Tongue (tissue), 2 donors: ENCODE measurements around the gene AMTN. TPM values are rescaled to one million over a fixed set of nuclear protein-coding genes. Genes with fewer than 3 reads are reported as not detected.
"Not testable (repeated sequence)": the region's sequence is repeated elsewhere in the genome, so short reads cannot be mapped to it uniquely, and the experiment has no call there.

ENCODE experiments used
- DNase-seq: peaks from one replicate; pipeline ENCODE4 v3.0.0-alpha.2; 2015
- total RNA-seq: library from RNA; depleted of rRNA; stranded (reverse); fragments of >200 nt; gene quantifications from one replicate; pipeline ENCODE4 v1.2.3, GENCODE V29; 2014

Gene AMTN, protein sequence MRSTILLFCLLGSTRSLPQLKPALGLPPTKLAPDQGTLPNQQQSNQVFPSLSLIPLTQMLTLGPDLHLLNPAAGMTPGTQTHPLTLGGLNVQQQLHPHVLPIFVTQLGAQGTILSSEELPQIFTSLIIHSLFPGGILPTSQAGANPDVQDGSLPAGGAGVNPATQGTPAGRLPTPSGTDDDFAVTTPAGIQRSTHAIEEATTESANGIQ
- not detected for total RNA-seq

DNA sequence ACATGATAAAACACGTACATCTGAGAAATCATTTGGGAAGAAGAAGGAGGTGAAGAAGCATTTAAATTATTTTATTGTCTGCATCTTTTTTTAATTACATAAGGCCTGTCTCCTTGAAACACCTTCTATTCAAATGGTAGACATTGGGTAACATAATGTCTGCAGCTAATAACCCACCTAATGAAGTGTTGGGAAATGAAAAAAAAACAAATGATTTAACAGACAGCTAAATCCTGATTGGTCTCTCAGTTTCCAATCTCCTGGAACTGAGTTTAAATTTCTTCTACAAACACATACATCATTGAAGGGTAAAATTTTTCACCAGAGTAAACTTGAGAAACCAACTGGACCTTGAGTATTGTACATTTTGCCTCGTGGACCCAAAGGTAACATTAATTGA is at the start of gene AMTN:
TSS of gene AMTN (plus strand) at position 301 of the 400 bp plus-strand sequence. CDS start 209 bp downstream, outside the sequence.
- no peak for DNase-seq

DNA sequence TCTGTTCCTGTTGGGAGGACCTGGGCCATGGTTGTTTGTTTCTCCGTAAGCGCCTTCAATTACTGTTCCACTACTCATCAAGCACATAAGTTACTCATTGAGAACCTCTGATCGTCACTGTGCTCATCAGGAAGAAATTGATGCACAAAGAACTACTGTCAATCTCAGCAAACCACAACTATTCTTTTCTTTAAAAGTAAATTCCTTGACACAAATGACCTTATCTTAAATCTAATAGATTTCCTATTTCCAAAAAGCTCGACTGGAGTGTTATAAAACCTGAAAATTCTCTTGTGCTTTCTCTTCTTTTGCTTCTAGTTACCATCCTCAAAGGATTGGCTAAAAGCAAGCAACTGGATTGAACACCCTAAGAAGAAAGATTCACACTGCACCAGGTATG is 46.5 kb upstream of the AMTN start, which contains the start of gene MUC7:
TSS of gene MUC7 (plus strand) at position 301 of the 400 bp plus-strand sequence. CDS start 1,825 bp downstream, outside the sequence.
- DNase-seq = no peak

DNA sequence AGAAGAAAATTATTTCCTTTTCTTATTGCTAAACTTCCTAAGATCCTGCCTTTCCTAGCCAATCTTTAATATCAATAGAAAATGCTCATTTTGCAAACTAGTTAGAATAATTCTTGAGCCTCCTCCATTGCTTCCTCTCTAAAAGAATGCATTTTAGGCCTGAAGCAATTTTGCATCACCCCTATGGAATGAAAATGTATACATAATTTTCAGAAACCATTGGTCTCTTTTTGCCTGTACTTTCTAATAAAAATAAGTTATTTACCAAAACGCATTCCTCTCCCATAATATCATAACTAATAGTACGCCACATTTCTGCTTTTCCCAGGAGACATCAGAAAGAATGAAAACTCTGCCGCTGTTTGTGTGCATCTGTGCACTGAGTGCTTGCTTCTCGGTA is 44.7 kb upstream of the AMTN start:
- no peak for DNase-seq

DNA sequence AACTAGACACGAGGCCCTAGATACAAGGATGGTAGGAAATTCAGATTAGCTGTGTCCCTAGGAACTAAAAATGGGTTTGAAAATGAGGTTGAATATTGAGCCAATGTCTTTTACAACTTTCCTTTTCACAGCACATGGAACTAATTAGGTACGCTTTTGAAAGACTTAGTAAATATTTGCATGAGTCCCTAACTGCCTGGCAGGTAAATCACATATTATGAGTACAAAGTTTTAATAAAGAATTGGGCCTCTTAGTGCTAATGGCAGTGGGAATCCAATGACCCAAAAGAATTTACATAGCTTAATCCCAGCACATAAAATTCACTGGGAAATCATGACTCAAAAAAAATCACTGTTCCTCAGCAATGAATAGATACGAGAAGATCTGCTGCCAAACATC is 29.6 kb upstream of the AMTN start:
- DNase-seq = no peak

DNA sequence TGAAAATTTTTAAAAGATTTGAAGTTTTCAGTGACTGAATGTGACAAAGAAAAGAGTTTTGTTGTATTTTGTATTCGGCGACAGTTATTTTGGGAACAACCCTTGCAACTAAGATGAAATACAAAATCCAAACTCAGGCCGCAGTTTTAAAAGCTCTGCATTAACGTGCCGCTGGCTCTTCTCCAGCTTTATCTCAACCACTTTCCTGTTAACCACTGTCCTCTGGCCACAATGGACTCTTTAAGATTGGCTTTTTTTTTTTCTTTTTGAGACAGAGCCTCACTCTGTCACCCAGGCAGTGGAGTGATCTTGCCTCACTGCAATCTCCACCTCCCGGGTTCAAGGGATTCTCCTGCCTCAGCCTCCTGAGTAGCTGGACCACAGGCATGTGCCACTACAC is 22.1 kb upstream of the AMTN start:
- peak; percentile 2 for DNase-seq

DNA sequence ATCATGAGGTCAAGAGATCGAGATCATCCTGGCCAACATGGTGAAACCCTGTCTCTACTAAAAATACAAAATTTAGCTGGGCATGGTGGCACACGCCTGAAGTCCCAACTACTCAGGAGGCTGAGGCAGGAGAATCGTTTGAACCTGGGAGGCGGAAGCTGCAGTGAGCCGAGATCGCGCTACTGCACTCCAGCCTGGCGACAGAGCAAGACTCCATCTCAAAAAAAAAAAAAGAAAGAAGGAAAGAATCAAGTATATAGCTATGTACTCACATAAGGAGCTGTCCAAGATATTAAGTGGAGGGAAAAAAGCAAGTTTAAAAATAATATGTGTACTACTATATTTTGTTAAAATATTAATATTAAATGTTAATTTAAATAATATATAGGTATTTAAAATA is 16.5 kb upstream of the AMTN start:
- not testable (repeated sequence) for DNase-seq

DNA sequence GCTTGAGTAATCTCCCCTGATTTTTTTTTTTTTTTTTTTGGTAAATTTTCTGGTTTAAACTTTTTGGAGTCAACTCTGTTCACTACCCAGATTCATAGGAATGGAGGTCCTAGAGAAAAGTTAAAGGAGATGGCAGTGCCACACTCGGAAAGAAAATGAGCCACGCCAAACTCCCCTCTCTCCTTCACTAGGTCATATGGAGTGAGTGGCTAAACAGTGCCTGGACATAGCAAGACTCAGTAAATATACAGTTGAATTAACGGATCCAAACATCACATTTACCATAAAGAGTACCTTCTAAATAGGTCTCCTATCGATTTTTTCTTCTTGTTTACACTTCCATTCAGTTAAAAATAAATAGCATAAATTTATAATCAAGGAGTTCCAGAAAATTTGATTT is 13.6 kb upstream of the AMTN start:
- DNase-seq = no peak

DNA sequence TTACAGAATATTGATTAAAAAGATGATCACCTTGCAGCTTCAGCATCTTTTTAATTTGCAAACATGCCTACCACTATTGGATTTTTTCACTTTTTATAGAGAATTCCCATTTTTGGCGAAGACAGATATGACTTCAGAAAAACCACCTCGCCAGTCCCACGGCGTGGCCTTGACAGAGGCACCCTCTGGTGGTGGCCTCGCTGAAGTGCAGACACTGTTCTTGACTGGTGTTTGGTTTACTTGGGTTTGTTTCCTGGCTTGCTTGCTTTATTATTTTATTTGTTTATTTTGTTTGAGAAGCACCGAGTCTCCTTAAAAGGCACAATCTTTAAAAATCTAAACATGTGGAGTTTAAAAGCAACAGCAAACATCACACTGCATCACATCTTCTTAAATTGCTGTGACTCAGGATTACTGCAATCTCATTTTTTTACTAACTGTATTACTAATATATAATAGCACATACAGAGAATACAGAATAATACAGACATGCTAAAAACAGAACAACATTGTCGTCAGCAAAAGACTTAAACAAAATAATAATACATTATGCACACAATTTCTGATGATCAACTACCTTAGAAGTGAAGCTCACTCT is 13.1 kb upstream of the AMTN start:
- peak; percentile 69 for DNase-seq

DNA sequence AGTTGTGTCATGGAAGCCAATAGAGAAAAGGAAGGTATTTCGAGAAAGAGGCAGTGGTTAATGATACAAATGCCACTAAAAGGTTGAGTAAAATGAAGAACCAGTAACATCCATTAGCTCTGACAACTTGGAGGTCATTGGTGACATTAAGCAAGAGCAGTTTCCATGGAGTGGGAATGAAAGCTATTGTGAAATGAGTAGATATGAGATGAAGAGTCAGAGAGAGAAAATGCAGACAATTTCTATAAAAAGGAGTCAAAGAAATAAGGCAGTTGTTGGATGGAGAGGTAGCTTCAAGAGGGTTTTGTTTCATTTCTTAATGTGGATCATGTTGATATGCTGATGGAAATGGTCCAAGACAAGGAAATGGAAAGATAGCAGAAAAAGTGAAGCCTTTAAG is 9.6 kb upstream of the AMTN start:
- no peak for DNase-seq

DNA sequence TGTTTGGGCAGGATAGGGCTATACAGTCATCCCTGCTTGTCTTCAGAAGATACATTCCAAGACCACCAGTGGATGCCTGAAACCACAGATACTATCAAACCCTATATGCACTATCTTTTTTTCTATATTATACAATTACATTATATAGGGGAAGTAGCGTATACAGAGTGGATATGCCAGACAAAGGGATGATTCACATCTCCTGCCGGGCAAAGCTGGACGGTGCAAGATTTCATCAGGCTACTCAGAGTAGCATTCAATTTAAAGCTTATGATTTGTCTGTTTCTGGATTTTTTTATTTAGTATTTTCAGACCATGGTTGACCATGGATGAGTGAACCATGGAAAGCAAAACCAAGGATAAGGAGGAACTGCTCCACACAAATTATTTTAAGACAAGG is 7.0 kb upstream of the AMTN start:
- DNase-seq = no peak

DNA sequence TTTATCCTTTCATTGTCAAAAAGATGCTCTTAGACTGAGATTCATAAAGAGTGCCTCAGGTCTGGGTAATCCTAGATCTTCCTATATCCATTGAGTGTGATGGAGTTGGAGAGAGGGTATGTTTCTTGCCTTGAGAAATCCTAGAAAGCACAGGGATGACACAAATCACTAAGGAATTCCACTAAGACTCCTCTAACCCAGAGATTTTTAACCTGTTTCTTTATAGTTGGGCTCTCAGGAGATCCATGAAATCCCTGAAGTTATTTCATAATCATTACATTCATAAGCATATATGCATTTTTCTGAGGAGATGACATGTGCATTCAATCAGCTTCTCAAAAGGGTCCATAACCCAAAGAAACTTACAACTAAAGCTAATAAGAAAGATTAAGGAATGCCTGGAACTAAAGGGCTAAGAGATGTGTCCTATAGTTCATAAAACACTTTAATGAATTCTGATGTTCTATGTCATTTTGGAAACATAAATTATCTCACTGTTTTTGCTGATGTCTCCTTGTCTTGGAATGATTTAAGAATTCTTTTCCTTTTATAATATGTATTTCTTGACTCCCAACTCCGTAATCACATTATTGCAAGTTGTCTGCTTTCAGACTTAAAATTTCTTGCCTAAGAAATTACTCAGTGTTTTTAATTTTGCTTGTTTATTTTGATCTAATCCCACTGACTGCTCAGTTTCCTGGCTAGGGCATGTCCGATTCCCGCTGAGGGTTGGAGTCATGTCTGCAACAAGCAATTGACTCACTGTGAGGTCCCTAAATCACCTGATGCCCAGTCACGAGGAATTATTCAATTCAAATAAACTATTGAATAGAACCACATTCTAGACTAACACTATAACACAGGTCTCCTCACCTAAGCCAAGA is 2.8 kb upstream of the AMTN start:
- no peak for DNase-seq

DNA sequence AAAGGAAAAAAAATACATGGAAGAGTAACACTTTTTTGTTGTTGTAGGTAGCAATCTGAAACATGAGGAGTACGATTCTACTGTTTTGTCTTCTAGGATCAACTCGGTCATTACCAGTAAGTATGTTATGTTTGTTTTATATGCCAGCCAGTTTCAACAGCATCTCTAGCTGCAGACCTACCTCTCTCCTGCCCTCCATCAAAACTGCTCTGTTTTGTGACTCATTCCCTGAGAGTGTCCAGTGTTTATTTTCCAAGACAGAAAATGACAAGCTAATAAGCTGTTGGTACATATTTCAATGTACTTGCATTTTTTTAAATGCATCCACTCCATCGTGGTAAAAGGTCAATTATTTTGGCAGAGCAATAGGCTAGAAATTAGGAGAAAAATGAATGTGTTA is 347 bp downstream of the AMTN start:
- no peak for DNase-seq

DNA sequence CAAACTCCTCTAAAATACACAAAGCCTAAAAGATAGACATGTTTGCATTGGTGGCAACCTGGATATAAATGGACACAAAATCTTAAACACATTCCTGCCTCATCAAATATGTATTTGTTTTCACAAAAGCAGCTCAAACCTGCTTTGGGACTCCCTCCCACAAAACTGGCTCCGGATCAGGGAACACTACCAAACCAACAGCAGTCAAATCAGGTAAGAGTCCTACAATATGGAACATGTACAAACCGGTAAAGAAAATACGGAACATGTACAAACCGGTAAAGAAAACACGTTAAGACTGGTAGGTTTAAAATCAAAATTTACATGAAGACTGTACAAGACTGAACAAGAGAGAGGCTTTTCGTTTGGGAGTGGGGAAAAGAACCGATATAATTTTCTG is 4.3 kb downstream of the AMTN start:
- DNase-seq = peak; percentile 7

DNA sequence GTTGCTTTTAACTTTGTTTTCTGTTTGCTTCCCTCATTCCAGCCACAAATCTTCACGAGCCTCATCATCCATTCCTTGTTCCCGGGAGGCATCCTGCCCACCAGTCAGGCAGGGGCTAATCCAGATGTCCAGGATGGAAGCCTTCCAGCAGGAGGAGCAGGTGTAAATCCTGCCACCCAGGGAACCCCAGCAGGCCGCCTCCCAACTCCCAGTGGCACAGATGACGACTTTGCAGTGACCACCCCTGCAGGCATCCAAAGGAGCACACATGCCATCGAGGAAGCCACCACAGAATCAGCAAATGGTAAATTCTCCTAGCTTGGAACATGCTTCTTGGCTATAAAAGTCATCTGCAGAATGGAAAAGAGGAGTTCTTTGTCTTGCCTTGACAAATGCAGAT is 12.6 kb downstream of the AMTN start:
- no peak for DNase-seq

DNA sequence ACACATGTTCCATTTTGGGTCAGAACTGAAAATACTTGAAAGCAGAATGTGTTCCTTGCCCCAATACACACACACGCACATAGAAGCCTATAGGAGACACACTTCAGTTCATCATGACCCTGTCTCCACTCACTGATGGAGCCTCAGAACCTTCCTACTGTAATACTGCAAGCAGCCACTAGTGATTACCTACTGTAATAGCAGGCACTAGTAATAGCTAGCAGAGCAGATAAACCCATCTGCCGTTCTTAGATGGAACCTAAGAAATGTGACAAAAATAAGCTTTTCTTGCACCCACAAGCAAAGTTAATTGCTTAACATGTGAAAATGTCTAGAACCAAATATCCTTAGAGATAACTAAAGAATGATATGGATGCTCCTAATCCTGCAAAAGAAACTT is 13.6 kb downstream of the AMTN start:
- no peak for DNase-seq

DNA sequence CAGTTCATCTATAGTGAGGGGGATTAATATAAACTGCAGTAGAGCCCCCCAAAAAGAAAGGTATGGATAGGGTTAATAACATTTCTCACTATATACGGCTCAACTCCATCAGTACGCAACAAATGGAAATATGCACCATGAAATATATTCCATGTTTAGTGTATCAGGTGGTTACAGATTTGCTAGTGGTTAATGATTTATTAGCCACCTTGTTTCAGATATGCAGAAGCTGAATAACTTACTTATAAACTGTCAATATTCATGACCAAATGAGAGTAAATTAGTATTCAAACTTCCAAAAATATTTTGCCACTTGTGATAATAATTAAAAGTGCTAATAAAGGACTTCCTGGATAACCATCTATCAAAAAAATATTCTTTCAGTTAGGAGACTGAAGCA is 14.8 kb downstream of the AMTN start:
- no peak for DNase-seq

DNA sequence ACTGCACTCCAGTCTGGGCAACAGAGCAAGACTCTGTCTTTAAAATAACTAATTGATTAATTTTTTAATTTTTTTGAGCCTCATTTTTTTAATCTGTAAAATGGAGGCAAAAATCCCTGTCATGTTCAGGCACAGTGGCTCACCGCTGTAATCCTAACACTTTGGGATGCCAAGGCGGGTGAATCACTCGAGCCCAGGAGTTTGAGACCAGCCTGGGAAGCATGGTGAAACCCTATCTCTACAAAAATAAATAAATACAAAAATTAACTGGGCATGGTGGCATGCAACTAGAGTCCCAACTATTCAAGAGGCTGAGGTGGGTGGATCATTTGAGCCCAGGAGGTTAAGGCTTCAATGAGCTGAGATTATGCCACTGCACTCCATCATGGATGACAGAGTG is 15.4 kb downstream of the AMTN start:
- no peak for DNase-seq

DNA sequence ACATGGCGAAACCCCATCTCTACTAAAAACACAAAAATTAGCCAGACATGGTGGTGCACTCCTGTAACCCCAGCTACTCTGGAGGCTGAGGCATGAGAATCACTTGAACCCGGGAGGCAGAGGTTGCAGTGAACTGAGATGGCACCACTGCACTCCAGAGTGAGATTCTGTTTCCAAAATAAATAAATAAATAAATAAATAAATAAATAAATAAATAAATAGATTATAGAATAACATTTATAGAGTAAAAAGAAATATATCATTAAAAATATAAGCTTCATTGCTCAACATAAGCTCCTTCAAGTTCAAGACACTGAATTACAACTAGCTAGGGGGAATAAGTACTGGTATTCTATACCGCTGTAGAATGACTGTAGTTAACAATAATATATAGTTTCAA is 16.5 kb downstream of the AMTN start:
- not testable (repeated sequence) for DNase-seq

DNA sequence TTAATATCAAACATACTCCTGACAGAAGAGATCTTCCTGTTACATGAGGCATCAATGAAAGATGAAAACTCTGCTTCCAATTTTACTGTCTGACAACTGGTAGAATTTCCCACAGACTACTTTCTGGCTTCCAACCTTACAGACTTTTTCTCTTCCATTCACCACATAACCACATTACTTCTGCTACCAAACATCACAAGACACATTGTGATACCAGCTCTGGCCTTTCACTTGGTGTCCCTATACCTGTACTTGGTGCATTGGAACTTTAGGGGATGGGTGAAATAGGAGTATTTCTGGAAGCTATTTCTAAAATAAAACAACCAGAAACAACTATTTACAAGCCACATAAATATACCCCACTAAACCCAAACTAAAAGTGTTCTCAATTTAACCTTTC is 20.5 kb downstream of the AMTN start:
- no peak for DNase-seq

DNA sequence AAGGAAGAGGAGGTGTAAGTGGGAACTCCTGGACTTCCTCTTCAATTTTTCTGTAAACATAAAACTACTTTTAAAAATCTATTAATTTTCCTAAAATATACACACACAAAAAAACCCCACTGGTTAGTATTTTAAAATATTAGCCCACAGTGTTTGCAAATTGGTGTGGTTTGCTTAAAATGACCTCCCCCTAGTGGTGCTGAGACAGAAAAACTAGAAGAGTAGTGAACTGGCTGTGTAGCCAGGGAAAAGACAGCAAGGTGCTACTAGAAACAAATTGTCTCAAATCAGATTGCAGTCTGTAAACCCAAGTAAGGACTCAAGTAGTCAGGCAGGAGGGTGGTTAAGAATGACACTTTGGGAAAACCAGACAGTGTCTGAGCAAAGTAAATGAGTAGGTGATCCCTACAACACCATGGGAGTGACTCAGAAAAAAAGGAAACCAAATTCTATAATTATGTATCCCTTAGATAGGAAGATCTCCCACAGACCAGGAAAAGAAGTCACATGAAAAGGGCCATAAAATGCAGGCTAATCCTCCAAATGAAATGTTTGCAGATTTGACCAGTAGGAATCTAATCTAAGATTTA is 26.0 kb downstream of the AMTN start:
- DNase-seq = peak; percentile 4

DNA sequence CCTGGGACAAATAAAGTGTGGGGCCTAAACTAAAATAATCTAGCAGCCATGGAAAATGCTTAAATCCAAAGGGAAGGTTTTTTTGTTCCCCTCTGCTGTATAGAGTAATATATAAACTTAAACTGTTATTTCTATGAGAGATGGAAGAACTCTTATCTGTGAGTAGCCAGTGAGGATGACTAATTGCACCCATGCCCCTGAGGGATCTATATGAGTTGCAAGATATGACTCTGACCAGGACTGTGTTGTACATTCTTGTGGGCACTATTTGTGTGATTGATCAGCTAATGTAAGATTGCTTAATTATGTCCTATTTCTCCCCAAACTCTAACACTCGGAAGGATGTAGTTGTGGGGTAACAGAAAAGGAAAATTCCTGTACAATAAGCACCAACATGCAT is 38.5 kb downstream of the AMTN start:
- DNase-seq = no peak

DNA sequence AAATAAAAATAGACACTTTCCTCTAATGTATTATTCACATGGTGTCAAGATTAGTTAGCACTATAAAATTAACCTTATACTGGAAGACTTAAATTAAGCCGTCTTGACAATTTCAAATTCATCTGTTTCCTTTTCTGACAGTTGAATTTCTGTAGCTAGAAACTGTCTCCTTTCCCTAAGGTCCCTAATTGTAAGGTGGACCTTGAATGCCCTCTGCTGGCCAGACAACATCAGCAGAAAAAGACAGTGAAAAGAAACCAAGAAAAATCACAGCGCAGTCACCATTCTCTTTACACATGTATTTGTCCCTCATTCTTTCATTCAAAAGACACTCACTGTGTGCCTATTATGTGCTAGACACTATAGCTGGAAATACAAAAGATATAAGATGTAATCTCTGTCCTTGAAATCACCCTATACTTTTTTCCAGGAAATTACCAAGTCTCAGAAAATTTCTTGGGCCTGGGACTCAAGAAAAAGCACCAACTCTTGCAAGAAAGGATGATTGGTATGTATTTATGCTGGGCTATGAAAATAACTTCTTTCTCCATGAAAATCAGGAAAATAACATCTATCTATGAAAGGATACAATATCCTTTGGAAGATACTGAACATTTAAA is 41.0 kb downstream of the AMTN start:
- DNase-seq = peak; percentile 68

DNA sequence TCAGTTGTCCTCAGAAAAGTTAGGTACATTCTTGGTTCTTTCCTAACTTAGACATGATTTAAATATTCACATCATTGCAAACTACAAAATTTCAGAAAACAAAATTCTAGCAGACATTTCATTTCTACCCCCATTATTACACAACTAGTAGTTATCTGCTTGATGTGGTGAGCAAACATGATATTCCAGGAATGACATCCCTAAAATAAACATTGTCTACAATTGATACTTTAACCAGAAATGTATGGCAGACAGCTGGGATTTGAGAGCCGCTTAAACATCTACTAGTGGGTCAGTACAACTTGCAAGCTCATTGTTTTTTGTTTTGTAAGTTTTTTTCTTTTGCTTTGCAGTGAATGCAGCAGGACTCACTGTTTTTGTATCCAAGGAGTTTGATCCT is 41.6 kb downstream of the AMTN start:
- DNase-seq = no peak
